ENCODE measurements around the gene EMSY.

EMSY gene

GRCh38 chr11:76526878-76527277 is 82.1 kb downstream of the EMSY start:
- no peak for DNase-seq (ENCODE audit: insufficient read length, low spot score)
- no peak for FAIRE-seq
- TF ChIP-seq POU2F2 (IDR thresholded peaks at IDR 0.05; ENCODE audit: low read depth, low read length), result no peak
- no peak for TF ChIP-seq SPI1 (IDR thresholded peaks at IDR 0.05; ENCODE audit: low read depth, low read length)
- no peak for TF ChIP-seq PAX5 (IDR thresholded peaks at IDR 0.05; ENCODE audit: insufficient read depth, low read length, severe bottlenecking)
- TF ChIP-seq POLR2AphosphoS5 (IDR thresholded peaks at IDR 0.05; ENCODE audit: low read depth, low read length), result no peak
- TF ChIP-seq TAF1 (IDR thresholded peaks at IDR 0.05; ENCODE audit: low read depth, low read length), result no peak

- DNase-seq (ENCODE audit: insufficient read length, low spot score), result no peak
- TF ChIP-seq POLR2AphosphoS5 (IDR thresholded peaks at IDR 0.05; ENCODE audit: low read depth, low read length) (no peak), SPI1 (IDR thresholded peaks at IDR 0.05; ENCODE audit: low read depth, low read length) (no peak), TAF1 (IDR thresholded peaks at IDR 0.05; ENCODE audit: low read depth, low read length) (no peak), PAX5 (IDR thresholded peaks at IDR 0.05; ENCODE audit: insufficient read depth, low read length, severe bottlenecking) (no peak)
- no peak for FAIRE-seq
These were observed 97.6 kb downstream of the EMSY start for GRCh38 chr11:76542436-76542835.

GRCh38 chr11:76543006-76543703 is 98.3 kb downstream of the EMSY start:
- no peak for DNase-seq (ENCODE audit: insufficient read length, low spot score)
- FAIRE-seq, result no peak
- TF ChIP-seq POLR2AphosphoS5 (IDR thresholded peaks at IDR 0.05; ENCODE audit: low read depth, low read length) (no peak), POLR2A (IDR thresholded peaks at IDR 0.05; ENCODE audit: low read depth, low read length) (no peak), PAX5 (IDR thresholded peaks at IDR 0.05; ENCODE audit: insufficient read depth, low read length, severe bottlenecking) (no peak), SPI1 (IDR thresholded peaks at IDR 0.05; ENCODE audit: low read depth, low read length) (no peak), TAF1 (IDR thresholded peaks at IDR 0.05; ENCODE audit: low read depth, low read length) (no peak), POU2F2 (IDR thresholded peaks at IDR 0.05; ENCODE audit: low read depth, low read length) (no peak)

GRCh38 chr11:76550781-76551180 is 106.0 kb downstream of the EMSY start:
- DNase-seq (ENCODE audit: insufficient read length, low spot score) (no peak), FAIRE-seq (no peak)
- TF ChIP-seq POU2F2 (IDR thresholded peaks at IDR 0.05; ENCODE audit: low read depth, low read length) (no peak), SPI1 (IDR thresholded peaks at IDR 0.05; ENCODE audit: low read depth, low read length) (no peak), POLR2A (IDR thresholded peaks at IDR 0.05; ENCODE audit: low read depth, low read length) (no peak), POLR2AphosphoS5 (IDR thresholded peaks at IDR 0.05; ENCODE audit: low read depth, low read length) (no peak), PAX5 (IDR thresholded peaks at IDR 0.05; ENCODE audit: insufficient read depth, low read length, severe bottlenecking) (no peak), TAF1 (IDR thresholded peaks at IDR 0.05; ENCODE audit: low read depth, low read length) (no peak)

- TF ChIP-seq SPI1 (IDR thresholded peaks at IDR 0.05; ENCODE audit: low read depth, low read length) (no peak), PAX5 (IDR thresholded peaks at IDR 0.05; ENCODE audit: insufficient read depth, low read length, severe bottlenecking) (no peak), POLR2AphosphoS5 (IDR thresholded peaks at IDR 0.05; ENCODE audit: low read depth, low read length) (no peak), POU2F2 (IDR thresholded peaks at IDR 0.05; ENCODE audit: low read depth, low read length) (no peak), POLR2A (IDR thresholded peaks at IDR 0.05; ENCODE audit: low read depth, low read length) (no peak), TAF1 (IDR thresholded peaks at IDR 0.05; ENCODE audit: low read depth, low read length) (no peak)
- DNase-seq (ENCODE audit: insufficient read length, low spot score) (no peak), FAIRE-seq (no peak)
These were observed 106.6 kb downstream of the EMSY start for GRCh38 chr11:76551400-76551799.

- no peak for FAIRE-seq
- no peak for DNase-seq (ENCODE audit: insufficient read length, low spot score)
- no peak for TF ChIP-seq SPI1 (IDR thresholded peaks at IDR 0.05; ENCODE audit: low read depth, low read length)
- TF ChIP-seq TAF1 (IDR thresholded peaks at IDR 0.05; ENCODE audit: low read depth, low read length), result no peak
- no peak for TF ChIP-seq PAX5 (IDR thresholded peaks at IDR 0.05; ENCODE audit: insufficient read depth, low read length, severe bottlenecking)
- no peak for TF ChIP-seq POU2F2 (IDR thresholded peaks at IDR 0.05; ENCODE audit: low read depth, low read length)
- TF ChIP-seq POLR2AphosphoS5 (IDR thresholded peaks at IDR 0.05; ENCODE audit: low read depth, low read length), result no peak
- no peak for TF ChIP-seq POLR2A (IDR thresholded peaks at IDR 0.05; ENCODE audit: low read depth, low read length)
These were observed 108.2 kb downstream of the EMSY start for GRCh38 chr11:76552987-76553386.

GRCh38 chr11:76553554-76554476 is 109.0 kb downstream of the EMSY start:
- FAIRE-seq (no peak), DNase-seq (ENCODE audit: insufficient read length, low spot score) (no peak)

GRCh38 chr11:76554767-76555166 is 109.9 kb downstream of the EMSY start:
- TF ChIP-seq POLR2A (IDR thresholded peaks at IDR 0.05; ENCODE audit: low read depth, low read length), result no peak
- no peak for TF ChIP-seq TAF1 (IDR thresholded peaks at IDR 0.05; ENCODE audit: low read depth, low read length)
- no peak for TF ChIP-seq POLR2AphosphoS5 (IDR thresholded peaks at IDR 0.05; ENCODE audit: low read depth, low read length)
- no peak for TF ChIP-seq POU2F2 (IDR thresholded peaks at IDR 0.05; ENCODE audit: low read depth, low read length)
- no peak for TF ChIP-seq PAX5 (IDR thresholded peaks at IDR 0.05; ENCODE audit: insufficient read depth, low read length, severe bottlenecking)
- TF ChIP-seq SPI1 (IDR thresholded peaks at IDR 0.05; ENCODE audit: low read depth, low read length), result no peak
- DNase-seq (ENCODE audit: insufficient read length, low spot score) (no peak), FAIRE-seq (no peak)

More at GRCh38 chr11:76553554-76554476, 109.0 kb downstream of the EMSY start:
- TF ChIP-seq PAX5 (IDR thresholded peaks at IDR 0.05; ENCODE audit: insufficient read depth, low read length, severe bottlenecking), result no peak
- no peak for TF ChIP-seq POLR2AphosphoS5 (IDR thresholded peaks at IDR 0.05; ENCODE audit: low read depth, low read length)
- no peak for TF ChIP-seq SPI1 (IDR thresholded peaks at IDR 0.05; ENCODE audit: low read depth, low read length)
- TF ChIP-seq POLR2A (IDR thresholded peaks at IDR 0.05; ENCODE audit: low read depth, low read length), result no peak
- TF ChIP-seq POU2F2 (IDR thresholded peaks at IDR 0.05; ENCODE audit: low read depth, low read length), result no peak
- TF ChIP-seq TAF1 (IDR thresholded peaks at IDR 0.05; ENCODE audit: low read depth, low read length), result no peak

- FAIRE-seq (no peak), DNase-seq (ENCODE audit: insufficient read length, low spot score) (no peak)
- TF ChIP-seq PAX5 (IDR thresholded peaks at IDR 0.05; ENCODE audit: insufficient read depth, low read length, severe bottlenecking) (no peak), TAF1 (IDR thresholded peaks at IDR 0.05; ENCODE audit: low read depth, low read length) (no peak), SPI1 (IDR thresholded peaks at IDR 0.05; ENCODE audit: low read depth, low read length) (no peak), POLR2A (IDR thresholded peaks at IDR 0.05; ENCODE audit: low read depth, low read length) (no peak), POLR2AphosphoS5 (IDR thresholded peaks at IDR 0.05; ENCODE audit: low read depth, low read length) (no peak), POU2F2 (IDR thresholded peaks at IDR 0.05; ENCODE audit: low read depth, low read length) (no peak)
These were observed 112.6 kb downstream of the EMSY start for GRCh38 chr11:76557466-76557865.
